Medulla oblongata (tissue), 1 donor: ENCODE data around the gene BRCA1.
A peak's percentile ranks its signal among the peaks of the same experiment; 100 is the strongest.
"Not testable (repeated sequence)": the region's sequence is repeated elsewhere in the genome, so short reads cannot be mapped to it uniquely, and the experiment has no call there.

ENCODE experiments used
- DNase-seq: peaks from one replicate; pipeline ENCODE4 v3.0.0-alpha.2; 2015; ENCODE audit errors: extremely low spot score

BRCA1 gene

DNA sequence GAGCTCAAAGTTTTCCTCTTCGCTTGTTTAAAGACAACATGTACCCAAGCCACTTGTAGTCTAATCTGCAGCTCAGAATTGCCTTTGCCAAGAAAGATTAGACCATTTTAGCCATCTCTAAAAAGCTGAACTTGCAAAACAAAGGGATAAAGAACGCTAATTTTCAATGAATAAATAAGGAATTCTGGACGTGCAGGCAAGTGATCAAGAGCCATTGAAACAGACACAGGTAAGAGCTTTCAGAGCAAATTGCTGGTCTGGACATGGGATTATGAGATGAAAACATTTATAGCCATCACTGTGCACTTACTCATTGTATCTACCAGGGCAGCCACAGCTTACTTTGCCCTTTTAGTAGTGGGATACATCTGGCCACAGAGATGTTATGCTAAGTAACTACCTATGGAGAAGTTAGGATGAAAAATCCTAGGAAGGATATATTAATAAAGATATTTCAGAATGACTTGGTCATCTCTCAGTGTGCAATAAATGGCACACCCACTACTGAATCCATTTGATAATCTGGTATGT is 55.7 kb downstream of the BRCA1 start:
- DNase-seq, result no peak

DNA sequence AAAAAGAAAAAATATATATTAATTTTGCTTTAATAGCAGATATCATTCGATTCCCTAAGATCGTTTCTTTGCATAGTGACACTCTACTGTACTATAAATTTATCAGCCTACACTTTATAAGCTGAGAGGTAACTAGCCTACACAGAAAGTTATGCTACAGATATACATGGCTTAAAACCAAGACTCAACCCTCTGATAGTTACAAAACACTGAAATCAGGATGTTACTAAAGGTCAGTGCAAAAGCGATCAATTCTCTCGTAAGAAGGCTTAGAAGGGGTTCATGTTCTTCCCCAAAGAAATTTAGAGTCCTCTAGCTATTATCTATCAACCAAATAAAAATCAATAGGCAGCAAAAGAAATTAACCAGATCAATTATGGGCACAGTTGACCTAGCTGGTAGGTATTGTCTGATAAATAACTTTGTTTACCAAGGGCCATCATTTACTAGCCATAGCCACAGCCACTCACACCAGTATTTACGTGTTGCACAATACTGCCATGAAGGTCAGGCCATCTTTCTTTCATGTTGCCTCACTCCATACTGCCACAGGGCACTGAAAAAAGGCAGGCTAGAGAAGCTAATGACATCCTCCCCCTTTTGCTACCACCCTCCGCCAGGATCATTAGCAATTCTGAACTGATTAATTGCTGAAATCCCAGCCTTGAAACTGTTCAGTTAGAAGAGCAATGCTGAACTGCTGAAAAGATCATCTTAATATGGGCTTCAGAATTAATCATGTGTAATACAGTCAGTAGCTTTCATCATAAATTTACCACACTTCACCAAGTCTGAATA is 56.4 kb downstream of the BRCA1 start:
- no peak for DNase-seq

DNA sequence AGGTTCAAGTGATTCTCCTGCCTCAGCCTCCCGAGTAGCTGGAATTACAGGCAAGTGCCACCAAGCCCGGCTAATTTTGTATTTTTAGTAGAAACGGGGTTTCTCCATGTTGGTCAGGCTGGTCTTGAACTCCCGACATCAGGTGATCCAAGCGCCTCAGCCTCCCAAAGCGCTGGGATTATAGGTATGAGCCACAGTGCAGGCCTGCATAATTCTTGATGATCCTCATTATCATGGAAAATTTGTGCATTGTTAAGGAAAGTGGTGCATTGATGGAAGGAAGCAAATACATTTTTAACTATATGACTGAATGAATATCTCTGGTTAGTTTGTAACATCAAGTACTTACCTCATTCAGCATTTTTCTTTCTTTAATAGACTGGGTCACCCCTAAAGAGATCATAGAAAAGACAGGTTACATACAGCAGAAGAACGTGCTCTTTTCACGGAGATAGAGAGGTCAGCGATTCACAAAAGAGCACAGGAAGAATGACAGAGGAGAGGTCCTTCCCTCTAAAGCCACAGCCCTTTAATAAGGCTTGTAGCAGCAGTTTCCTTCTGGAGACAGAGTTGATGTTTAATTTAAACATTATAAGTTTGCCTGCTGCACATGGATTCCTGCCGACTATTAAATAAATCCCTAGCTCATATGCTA is 62.1 kb downstream of the BRCA1 start:
- DNase-seq, result no peak

DNA sequence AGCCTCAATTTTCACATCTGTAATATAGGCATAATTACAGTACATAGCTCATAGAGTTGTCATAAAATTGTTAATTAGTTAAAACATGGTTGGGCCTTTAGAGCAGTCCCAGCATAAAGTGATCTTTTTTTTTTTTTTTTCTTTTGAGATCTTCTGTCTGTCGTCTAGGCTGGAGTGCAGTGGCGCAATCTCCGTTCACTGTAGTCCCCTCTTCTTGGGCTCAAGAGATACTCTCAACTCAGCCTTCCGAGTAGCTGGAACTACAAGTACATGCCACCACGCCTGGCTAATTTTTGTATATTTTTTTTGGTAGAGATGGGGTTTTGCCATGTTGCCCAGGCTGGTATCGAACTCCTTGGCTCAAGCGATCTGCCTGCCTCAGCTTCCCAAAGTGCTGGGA is 69.1 kb downstream of the BRCA1 start:
- no peak for DNase-seq

DNA sequence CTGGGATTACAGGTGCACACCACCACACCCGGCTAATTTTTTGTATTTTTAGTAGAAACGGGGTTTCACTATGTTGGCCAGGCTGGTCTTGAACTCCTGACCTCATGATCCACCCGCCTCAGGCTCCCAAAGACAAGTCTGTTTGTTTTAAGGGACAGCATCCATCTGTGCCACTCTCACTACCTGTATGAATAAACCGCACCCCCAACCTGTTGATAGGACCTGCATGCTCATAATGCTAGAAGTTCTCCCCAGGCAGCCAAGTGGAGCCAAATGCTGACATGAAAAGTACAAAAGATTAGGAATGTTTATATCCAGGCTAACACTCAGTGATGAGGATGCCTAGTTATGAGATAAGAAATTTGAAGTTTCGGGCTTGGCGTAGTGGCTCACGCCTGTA is 72.2 kb downstream of the BRCA1 start:
- DNase-seq, result not testable (repeated sequence)

DNA sequence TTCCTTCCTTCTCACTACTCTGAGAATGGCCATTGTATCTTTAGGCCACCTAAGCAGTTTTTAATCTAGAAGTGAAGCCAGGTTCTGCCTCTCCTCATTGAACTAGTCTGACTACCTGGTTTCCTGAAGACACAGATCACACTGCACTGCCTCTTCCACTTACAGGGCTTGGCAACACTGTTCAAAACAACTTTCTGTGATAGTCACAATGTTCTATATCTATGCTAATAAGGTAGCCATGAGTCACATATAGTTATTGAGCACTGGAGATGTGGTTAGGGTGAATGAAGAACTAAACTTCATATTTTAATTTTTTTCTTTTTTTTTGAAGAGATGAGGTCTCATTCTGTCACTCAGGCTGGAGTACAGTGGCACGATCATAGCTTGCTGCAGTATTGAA is 73.2 kb downstream of the BRCA1 start:
- no peak for DNase-seq

DNA sequence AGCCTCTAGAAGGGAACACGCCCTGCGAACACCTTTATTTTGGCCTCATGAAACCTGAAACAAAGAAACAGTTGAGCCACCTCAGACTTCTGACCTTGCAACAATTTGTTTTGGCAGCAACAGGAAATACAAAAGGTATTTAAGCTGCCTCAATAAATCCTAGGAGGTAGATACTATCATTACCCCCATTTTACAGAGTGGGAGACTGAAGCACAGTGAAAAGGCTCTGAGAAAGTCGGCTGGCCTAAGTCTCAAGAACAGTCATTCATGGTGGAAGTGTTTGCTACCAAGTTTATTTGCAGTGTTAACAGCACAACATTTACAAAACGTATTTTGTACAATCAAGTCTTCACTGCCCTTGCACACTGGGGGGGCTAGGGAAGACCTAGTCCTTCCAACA is 81.1 kb downstream of the BRCA1 start:
- DNase-seq, result no peak

DNA sequence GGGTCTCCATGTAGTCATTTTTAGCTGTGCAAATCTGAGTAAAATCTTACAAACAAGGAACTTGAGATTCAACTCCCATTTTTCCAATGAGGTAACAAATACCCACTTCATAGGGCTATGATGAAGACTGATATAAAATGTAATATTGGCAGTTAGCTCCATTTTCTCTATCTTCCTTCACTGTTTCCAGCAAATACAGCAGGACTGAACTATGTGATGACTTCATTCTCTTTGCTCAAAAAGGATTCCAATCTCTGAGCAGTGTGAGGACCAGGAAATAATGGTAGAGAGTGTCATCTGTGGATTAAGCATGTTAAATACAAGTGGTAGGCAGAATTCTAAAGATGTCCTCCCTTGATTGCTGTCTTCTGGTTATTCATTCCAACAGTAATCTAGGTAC is 81.9 kb downstream of the BRCA1 start:
- DNase-seq, result no peak

DNA sequence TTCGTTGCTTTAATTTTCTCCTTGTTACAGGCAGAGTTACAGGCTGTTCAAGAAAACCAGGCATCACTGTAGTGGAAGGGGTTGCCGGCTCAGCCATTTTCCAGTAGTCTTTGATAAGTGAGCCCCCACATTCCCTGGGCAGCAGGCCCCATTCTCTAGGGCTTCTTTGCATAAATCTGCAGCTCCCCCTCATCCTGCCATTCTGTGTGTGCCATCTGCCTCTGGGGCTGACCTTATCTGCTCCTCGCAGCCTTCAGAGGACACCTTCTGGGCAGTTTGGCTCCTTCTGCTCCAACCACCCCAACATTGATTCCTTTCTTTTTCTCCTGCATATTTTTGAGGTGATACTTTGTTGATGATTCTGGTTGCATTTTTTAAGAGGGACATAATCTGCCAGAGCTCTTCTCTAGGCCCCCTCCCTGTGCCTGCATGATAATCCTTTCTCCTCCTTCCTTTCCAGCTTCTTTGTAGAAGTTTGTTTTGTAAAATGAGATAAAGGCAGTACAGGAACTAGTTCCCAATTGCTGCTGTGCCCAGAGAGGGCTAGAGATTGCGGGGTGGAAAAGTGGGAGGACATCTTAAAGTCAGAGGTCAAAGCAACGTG is 83.0 kb downstream of the BRCA1 start:
- DNase-seq, result no peak

DNA sequence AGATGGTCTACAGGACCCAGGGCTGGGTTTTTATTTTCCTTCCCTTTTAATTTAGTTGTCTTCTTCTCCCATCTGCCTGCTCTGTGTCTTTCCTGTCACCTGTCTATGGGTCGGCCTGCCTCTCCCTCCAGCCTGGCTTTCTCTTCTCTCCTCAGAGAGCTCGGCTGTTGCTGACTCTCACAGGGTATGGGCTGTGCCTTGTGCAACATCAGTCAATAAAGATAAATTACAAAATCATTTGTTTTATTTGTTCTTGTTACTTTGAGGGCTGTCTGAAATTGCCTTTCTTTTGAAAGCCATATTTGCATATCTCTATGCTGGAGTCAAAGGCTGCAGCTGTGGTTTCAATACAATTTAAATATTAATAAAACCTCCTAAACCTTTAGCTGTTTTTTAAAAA is 84.5 kb downstream of the BRCA1 start:
- no peak for DNase-seq

DNA sequence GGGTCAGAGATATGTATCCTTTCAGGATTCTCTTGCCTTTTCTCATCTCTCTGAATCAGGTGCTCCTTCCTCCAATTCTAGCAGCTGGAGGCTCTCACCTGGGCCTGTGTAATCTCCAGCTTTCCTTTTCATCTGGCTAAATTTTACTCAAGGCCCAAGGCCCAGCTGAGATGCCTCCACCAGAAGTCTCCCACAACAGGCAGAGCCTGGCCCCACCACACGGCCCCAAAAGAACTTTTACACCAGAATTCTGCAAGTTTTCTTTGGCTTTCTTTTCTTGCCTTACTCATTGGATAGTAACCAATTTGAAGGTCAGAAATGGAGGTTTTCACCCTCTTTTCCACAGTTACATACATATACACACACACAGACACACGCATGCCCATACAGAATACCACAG is 85.5 kb downstream of the BRCA1 start:
- no peak for DNase-seq

DNA sequence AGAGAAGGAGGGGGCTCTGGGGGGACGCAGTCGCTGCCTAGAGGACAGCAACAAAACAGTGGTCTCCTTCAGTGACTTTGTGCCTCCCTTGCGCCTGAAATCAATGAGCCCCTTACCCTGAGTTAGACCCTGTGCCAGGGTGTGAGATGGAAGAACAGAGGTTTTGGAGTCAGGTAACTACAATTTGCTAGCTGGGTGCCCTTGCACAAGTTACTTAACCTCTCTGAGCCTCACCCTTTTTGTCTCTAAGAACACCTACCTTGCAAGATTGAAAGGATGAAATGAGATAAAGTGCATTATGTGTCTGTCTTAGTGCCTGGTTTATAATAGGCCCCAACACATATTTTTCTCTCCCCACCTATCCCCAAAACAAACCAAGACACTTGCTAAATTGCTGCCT is 90.3 kb downstream of the BRCA1 start:
- no peak for DNase-seq

DNA sequence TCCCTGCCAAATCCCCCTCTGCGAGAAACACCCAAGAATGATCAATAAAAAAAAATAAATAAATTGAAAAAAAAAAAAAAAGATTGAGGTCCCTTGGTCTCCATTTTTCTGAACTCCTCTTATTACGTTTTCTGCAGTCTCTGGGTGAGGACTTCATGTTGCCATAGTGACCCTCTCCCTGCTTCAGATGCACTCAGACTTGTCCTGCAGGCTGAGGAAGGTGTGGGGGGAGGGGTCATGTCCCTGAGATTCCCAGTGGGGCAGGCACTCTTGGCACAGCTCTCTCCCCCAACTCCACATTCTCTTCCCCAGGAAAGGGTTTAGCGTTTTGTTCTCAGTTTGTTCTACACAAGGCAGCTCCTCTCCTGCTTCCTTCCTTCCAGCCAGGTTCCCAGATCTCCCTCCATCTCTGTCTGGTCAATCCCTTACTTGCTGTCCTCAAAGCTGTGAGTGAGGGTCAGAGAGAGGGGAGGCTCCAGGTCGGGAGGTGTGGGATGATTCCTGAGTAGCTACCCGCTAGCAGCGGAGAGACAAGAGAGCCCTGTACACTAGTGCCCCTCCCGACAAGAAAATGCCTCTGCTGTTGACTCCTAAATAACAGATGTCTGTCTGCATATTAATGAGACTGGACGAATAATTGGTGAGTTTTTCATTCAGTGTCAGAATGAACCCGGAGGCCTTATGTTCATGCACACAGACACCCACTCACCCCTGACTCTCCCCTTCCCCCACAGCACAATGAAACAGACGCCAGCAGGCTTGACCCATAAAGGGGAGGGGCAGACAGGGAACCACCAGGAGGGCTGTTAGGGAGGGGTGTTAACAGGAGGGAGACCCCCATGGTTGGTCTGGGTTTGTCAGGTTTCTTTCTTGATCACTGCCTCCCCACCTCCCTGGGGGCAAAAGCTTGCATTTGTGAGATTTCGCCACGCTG is 90.9 kb downstream of the BRCA1 start:
- DNase-seq, result peak; percentile 52

DNA sequence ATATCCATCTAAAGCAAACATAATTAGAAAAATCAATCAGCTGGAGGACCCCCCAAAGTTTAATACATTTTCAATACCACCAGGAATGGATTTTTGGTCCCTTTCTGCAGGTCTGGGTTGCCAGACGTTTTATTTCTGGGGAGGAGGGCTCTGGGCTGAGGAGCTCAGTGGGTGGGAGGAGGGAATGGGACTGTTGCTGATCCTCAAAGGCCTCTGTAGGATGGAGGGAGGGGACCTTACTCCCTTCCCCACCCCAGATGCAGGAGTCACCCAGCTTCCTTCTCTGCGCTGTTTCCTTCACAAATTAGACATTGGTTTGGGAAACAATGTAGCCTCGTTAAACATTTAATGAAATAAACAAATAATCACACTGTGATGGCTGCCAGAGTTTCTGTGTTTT is 93.5 kb downstream of the BRCA1 start:
- DNase-seq, result no peak

DNA sequence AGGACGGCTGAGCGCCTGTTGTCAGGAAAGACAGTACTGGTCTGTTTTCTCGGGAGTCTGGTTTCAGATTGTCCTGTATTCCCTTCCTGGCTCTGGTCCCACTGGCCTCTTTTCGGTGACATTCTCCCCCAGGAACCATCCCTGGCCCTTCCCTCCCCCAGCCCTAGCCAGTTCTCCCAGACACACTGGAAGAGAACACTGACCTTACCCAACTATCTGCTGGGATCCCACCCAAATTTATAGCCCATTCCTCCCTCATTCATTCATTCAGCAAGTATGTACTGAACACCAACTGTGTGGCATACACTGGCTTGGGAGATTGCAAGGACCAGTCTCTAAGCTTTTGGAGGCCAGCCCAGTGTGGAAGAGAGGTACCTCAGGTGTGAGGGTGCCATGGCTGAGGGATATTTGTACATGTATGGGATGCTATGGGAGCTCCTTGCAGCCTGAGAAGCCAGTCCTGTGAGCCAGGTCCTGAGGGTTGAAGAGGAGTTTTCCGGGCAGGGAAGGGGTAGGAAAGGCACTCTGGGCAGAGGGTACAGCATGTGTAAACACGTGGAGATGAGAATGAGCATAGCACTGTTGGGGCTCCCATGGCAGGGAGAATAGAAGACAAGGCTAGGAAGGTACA is 94.9 kb downstream of the BRCA1 start:
- DNase-seq, result peak; percentile 74

DNA sequence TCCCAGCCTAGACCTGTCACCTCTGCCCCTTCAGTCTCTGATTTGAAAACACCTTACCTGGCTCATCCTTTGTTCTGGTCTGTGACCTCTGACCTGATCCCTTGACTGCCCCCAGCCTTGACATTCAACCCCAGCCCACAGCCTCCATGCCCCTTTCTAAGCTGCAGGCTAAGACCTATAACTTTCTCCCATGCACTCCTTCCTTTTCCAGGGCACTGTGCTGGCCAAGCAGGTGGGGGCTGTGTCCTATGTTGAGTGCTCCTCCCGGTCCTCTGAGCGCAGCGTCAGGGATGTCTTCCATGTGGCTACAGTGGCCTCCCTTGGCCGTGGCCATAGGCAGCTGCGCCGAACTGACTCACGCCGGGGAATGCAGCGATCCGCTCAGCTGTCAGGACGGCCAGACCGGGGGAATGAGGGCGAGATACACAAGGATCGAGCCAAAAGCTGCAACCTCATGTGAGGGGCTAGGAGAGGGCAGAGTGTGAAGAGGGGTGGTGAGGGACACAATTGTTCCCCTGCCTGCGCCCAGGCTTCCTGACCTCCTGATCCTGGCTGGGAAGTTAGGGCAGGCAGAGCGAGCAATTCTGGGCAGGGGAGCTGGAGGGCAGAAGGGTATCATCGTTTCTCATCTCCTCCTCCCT is 96.8 kb downstream of the BRCA1 start:
- DNase-seq, result no peak

DNA sequence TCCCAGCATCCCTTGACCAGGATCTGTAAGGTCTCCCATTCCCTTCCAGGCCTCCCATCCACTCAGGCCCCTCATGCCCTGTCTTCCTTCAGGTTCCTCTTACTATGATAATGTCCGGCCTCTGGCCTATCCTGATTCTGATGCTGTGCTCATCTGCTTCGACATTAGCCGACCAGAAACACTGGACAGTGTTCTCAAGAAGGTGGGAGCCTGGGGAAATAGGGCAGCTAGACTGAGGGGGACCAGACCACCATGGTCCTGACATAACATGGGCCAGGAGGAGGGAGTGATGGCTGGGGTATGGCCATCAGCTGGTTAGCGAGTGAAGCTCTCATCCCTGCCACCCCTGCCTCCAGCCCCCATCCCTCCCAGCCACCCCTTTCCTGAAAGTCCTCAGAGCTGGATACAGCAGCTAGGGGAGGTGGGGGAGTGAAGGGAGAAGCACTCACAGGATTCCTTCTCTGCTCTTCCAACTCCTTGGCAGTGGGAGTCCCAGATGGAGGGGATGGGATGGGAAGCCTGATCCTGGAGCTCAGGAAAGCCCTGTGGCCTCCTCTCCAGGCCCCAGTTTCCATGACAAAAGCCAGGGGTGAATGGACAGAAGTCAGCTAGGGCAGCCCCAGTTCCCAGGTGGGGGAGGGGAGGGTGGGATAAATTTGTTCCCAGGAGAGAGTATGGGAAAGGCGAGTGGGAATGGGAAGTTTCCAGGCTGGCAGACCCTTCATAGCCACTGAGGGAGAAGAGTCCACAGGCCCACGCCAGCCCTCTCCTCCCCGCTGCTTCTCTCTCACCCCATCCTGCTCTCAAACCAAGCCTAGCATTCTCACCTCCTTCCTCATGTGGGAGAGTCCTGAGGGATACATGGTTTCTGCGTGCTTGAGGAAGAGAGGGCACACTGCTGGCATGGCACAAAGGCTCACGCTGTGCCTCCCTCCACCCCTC is 97.8 kb downstream of the BRCA1 start:
- no peak for DNase-seq

DNA sequence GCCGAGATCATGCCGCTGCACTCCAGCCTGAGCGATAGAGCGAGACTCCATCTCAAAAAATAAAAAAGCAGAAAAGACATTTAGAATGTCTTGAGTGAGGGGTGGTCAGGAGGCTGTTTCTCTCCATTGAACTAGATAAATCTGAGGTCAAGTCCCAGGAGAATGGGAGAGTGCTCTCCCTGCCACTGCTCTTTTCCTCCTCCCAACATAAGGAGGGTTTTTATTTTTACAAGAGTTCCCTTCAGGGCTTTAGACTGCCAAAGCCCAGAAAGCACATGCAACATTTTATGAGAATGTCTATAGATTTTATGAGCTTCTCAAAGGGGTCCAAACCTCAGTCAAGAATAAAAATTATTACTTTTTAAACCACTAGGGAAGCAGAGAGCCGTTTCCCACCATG is 98.6 kb downstream of the BRCA1 start:
- no peak for DNase-seq

DNA sequence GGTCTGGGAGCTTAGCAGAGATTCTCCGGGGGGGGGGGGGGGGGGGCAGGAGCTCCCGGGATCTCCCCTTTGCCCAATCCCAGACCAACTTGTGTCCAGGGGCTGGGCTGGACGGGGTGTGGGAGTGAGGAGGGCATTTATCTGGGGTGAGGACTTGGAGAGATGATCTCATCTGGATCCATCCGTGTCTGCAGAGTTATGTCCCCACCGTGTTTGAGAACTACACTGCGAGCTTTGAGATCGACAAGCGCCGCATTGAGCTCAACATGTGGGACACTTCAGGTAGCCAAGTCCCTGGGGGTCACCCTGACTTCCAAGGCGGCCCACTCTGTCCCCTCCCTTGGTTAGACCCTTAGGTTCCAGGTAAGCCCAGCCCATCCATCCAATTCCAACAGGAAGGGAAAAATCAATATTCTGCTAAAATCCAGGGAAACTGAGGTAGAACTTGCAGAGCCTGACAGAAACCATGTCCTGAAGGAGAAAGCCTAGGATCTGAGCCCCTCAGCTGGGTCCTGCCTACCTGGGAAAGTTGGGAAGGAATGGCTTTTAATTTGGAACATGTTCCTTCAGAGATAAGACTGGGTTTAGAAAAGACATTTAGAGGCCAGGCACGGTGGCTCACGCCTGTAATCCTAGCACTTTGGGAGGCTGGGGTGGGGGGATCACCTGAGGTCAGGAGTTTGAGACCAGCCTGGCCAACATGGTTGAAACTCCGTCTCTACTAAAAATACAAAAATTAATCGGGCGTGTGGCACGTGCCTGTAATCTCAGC is 99.2 kb downstream of the BRCA1 start:
- no peak for DNase-seq
